ENCODE results near the gene KCNQ1. TPM values are rescaled to one million over a fixed set of nuclear protein-coding genes. Genes with fewer than 3 reads are reported as not detected.

KCNQ1 gene
- total and polyA plus RNA-seq, 2 of the 13 experiments (the other 11 are each of a cell fraction or from before 2014, with no cell fraction given) = 0.02 to 0.08 TPM

DNA sequence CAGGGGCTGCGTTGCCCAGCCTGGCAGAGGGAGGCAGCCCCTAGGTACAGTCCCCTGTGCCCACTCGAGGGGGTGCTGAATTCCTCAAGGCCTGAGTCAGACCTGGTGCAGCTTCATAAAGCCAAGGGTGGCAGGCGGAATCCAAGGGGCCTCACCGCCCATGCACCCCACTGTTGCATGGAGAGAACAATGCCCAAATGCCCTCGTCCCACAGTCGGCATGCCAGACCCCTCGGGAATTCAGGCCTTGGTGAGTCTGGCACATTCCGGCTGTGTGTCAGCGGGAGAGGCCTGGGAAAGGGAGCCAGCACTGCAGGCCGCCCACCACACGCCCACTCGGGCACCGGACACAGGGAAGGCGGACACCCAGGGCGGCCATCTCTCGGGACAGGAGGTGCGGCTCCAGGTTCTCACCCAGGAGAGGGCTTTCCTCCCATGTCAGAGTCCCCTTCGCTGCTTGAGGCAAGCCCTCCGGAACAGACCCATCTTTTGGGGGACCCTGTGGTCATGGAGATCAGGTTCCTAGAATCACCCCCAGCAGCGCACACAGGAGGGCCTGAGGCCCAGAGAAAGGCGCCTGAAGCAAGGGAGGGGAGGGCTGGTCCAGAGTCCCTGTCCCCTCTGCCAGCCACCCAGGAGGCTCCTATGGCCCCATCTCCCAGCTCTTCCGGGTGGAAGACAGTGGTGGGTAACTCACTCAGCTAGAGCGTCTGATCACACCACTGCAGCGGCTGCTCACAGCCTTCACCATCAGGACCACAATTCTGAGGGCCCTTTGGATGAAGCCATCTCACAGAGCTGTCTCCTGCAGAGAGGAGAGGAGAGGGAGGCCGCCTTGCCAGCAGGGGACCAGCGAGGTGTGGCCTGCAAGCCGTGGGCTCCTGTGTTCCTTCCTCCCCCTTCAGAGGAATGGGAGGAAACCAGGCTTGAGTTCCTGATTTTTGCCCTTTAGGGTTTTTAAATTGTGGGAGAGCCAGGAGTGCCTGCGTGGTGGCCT is 286.6 kb downstream of the KCNQ1 start (continued):
- TF ChIP-seq EP300 (IDR thresholded peaks at IDR 0.05; ENCODE audit: low read depth in 2 of 2, low read length in 2 of 2) (no peak), EP300 (CRISPR knock-in tag; IDR thresholded peaks at IDR 0.05; ENCODE audit: borderline replicate concordance) (no peak), HNF4G (IDR thresholded peaks at IDR 0.05; ENCODE audit: borderline replicate concordance, low read depth, low read length) (0 out of 2 replicates have a peak, but pooled peaks have one; percentile 14), HNF4G (CRISPR knock-in tag; IDR thresholded peaks at IDR 0.05; ENCODE audit: borderline replicate concordance, low read depth) (no peak), MTF1 (CRISPR knock-in tag; IDR thresholded peaks at IDR 0.05) (0 out of 2 replicates have a peak, but pooled peaks have one; percentile 46), SP4 (CRISPR knock-in tag; IDR thresholded peaks at IDR 0.05) (0 out of 2 replicates have a peak, but pooled peaks have one; percentile 51), EED (CRISPR knock-in tag; IDR thresholded peaks at IDR 0.05) (no peak), KAT8 (CRISPR knock-in tag; IDR thresholded peaks at IDR 0.05) (peak; percentile 33; the same call in 1 of the 2 replicates), PHF8 (CRISPR knock-in tag; IDR thresholded peaks at IDR 0.05) (0 out of 2 replicates have a peak, but pooled peaks have one; percentile 20), SRSF4 (IDR thresholded peaks at IDR 0.05; ENCODE audit: low read depth, low read length, poor library complexity, severe bottlenecking) (no peak), SPEN (CRISPR knock-in tag; IDR thresholded peaks at IDR 0.05; ENCODE audit: low read depth) (peak; percentile 16; the same call in 1 of the 2 replicates), SP1 (IDR thresholded peaks at IDR 0.05) (no peak), SP1 (CRISPR knock-in tag; IDR thresholded peaks at IDR 0.05) (no peak), CEBPB (IDR thresholded peaks at IDR 0.05; ENCODE audit: borderline replicate concordance, low read depth, low read length) (no peak), KLF15 (CRISPR knock-in tag; IDR thresholded peaks at IDR 0.05; ENCODE audit: borderline replicate concordance) (no peak), SALL2 (CRISPR knock-in tag; IDR thresholded peaks at IDR 0.05) (peak; percentile 86), ZBTB21 (CRISPR knock-in tag; IDR thresholded peaks at IDR 0.05) (no peak), FOXJ3 (CRISPR knock-in tag; IDR thresholded peaks at IDR 0.05; ENCODE audit: borderline replicate concordance) (peak; percentile 23; the same call in 1 of the 2 replicates)
- TF ChIP-seq, protein P1, sequence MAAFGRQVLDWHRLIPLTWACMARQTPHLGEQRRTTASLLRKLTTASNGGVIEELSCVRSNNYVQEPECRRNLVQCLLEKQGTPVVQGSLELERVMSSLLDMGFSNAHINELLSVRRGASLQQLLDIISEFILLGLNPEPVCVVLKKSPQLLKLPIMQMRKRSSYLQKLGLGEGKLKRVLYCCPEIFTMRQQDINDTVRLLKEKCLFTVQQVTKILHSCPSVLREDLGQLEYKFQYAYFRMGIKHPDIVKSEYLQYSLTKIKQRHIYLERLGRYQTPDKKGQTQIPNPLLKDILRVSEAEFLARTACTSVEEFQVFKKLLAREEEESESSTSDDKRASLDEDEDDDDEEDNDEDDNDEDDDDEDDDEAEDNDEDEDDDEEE (CRISPR knock-in tag; IDR thresholded peaks at IDR 0.05) = 0 out of 2 replicates have a peak, but pooled peaks have one; percentile 54
- TF ChIP-seq, protein P2, sequence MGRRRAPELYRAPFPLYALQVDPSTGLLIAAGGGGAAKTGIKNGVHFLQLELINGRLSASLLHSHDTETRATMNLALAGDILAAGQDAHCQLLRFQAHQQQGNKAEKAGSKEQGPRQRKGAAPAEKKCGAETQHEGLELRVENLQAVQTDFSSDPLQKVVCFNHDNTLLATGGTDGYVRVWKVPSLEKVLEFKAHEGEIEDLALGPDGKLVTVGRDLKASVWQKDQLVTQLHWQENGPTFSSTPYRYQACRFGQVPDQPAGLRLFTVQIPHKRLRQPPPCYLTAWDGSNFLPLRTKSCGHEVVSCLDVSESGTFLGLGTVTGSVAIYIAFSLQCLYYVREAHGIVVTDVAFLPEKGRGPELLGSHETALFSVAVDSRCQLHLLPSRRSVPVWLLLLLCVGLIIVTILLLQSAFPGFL (CRISPR knock-in tag; IDR thresholded peaks at IDR 0.05) = no peak
- TF ChIP-seq, protein P3, sequence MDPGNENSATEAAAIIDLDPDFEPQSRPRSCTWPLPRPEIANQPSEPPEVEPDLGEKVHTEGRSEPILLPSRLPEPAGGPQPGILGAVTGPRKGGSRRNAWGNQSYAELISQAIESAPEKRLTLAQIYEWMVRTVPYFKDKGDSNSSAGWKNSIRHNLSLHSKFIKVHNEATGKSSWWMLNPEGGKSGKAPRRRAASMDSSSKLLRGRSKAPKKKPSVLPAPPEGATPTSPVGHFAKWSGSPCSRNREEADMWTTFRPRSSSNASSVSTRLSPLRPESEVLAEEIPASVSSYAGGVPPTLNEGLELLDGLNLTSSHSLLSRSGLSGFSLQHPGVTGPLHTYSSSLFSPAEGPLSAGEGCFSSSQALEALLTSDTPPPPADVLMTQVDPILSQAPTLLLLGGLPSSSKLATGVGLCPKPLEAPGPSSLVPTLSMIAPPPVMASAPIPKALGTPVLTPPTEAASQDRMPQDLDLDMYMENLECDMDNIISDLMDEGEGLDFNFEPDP (CRISPR knock-in tag; conservative IDR thresholded peaks at IDR 0.05) = no peak
- TF ChIP-seq, protein P4, sequence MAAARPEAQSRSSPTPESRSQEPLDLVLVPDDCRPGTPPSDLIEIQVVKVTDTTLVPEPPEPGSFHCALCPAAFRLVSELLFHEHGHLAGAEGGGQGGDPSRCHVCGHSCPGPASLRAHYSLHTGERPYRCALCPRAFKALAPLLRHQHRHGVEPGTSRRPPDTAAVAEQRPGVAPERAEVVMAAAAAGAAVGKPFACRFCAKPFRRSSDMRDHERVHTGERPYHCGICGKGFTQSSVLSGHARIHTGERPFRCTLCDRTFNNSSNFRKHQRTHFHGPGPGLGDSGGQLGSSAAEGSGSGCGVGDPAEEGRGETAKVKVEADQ (CRISPR knock-in tag; IDR thresholded peaks at IDR 0.05; ENCODE audit: borderline replicate concordance) = 0 out of 2 replicates have a peak, but pooled peaks have one; percentile 14
- TF ChIP-seq, protein P5, sequence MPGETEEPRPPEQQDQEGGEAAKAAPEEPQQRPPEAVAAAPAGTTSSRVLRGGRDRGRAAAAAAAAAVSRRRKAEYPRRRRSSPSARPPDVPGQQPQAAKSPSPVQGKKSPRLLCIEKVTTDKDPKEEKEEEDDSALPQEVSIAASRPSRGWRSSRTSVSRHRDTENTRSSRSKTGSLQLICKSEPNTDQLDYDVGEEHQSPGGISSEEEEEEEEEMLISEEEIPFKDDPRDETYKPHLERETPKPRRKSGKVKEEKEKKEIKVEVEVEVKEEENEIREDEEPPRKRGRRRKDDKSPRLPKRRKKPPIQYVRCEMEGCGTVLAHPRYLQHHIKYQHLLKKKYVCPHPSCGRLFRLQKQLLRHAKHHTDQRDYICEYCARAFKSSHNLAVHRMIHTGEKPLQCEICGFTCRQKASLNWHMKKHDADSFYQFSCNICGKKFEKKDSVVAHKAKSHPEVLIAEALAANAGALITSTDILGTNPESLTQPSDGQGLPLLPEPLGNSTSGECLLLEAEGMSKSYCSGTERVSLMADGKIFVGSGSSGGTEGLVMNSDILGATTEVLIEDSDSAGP (CRISPR knock-in tag; IDR thresholded peaks at IDR 0.05; ENCODE audit: borderline replicate concordance) = peak; percentile 67; the same call in 1 of the 2 replicates

All from HepG2 (cell line).